GM04503 (cell line): ENCODE results near the gene CLCF1.

ENCODE experiments used
- DNase-seq: peaks from one replicate; pipeline ENCODE4 v3.0.0-alpha.2; 2012; ENCODE audit warnings: low read depth

Gene CLCF1

GRCh38 chr11:67372993-67373647 is at the start of gene CLCF1:
Gene CLCF1 (minus strand): TSS chr11:67373598. CDS start chr11:67373539, 59 bp downstream.
- no peak for DNase-seq

- DNase-seq = no peak
Observed at GRCh38 chr11:67422891-67423290, 49.5 kb upstream of the CLCF1 start.

GRCh38 chr11:67421430-67422031 is 48.1 kb upstream of the CLCF1 start:
- no peak for DNase-seq

DNA sequence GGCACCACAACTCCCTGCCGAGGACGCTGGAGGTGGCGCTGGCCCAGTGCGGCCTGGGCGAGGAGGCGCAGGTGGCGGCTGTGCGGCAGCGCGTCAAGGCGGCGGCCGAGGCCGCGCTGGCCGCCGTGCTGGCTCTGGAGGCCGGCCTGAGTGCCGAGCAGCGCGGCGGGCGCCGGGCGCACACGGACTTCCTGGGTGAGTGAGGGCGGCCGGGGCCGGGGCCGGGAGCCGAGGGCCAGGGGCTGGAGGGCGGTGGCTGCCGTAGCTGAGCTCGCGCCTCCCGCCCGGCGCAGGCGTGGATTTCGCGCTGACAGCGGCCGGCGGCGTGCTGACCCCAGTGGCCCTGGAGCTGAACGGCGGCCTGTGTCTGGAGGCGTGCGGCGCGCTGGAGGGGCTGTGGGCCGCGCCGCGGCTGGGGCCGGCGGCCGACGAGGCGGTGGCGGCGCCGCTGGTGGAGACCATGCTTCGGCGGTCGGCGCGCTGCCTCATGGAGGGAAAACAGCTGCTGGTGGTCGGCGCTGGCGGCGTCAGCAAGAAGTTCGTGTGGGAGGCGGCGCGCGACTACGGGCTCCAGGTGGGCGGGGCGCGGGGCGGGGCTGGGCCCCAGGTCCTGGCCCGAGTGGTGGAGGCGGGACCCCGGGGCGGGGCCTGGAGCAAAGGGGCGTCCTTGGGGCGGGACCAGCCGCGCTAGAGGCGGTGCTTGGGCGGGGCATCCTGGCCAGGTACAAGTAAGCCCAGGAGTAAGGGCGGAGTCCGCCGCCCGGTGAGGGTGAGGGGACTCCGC is 47.4 kb upstream of the CLCF1 start:
- DNase-seq = no peak

DNA sequence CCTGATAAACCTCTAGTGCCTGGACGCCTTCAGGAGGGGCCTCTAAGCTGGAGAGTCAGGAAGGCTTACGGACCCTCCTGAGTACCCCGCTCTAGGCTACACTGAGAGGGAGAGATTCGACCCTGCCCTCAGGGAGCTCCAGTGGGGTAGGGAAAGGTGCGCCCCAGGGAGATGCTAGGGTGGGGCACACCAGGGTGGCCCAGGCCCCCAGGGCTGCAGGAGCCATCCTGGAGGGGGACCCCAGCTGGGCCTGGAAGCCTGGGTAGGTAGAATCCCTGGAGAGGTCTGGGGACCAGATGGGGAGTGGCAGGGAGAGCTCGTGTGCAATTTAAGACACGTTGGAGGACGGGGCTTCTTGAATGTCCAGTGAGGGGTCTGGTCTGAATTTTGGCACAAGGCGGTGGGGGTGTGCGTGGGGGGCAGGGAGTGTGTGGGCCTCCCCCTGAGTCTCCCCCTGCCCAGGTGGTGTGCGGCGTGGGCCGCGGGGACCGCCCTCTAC is 46.8 kb upstream of the CLCF1 start:
- DNase-seq = no peak

GRCh38 chr11:67419325-67420049 is 46.1 kb upstream of the CLCF1 start:
- no peak for DNase-seq

- DNase-seq = no peak
Observed at GRCh38 chr11:67418476-67419281, 45.3 kb upstream of the CLCF1 start.

GRCh38 chr11:67417425-67417824 is 44.0 kb upstream of the CLCF1 start:
- DNase-seq = no peak

- no peak for DNase-seq
Observed at GRCh38 chr11:67416416-67417335, 43.3 kb upstream of the CLCF1 start.

- no peak for DNase-seq
Observed at GRCh38 chr11:67415501-67416304, 42.3 kb upstream of the CLCF1 start, which contains the start of gene CARNS1. Gene CARNS1 (plus strand): TSS chr11:67415678. CDS start chr11:67416200, 522 bp downstream.

DNA sequence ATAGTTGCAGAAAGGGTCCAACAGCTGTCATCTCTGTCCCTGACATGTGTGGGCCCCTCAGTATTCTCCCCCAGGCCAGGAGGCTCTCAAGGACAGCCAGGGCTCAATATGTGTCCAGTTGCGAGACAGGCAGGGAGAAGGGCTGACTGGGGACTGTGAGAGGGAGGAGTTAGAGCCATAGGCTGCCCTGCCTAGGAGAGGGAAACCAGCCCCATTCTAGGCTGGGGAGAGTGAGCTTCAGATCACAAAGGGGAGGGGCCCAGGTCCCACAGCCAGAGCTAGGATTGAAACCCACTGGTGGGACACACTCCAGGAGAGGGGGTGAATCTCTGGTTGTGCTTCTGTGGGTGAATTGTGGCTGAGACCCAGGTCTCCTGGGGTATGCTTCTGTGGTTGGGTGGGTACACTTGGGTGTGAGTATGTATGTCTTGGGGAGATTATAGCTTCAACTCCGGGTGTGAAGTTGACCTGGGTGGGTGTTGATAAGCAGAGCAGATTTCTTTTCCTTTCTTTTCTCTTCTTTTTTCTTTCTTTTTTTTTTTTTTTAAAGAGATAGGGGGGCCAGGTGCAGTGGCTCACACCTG is 40.0 kb upstream of the CLCF1 start:
- no peak for DNase-seq

DNA sequence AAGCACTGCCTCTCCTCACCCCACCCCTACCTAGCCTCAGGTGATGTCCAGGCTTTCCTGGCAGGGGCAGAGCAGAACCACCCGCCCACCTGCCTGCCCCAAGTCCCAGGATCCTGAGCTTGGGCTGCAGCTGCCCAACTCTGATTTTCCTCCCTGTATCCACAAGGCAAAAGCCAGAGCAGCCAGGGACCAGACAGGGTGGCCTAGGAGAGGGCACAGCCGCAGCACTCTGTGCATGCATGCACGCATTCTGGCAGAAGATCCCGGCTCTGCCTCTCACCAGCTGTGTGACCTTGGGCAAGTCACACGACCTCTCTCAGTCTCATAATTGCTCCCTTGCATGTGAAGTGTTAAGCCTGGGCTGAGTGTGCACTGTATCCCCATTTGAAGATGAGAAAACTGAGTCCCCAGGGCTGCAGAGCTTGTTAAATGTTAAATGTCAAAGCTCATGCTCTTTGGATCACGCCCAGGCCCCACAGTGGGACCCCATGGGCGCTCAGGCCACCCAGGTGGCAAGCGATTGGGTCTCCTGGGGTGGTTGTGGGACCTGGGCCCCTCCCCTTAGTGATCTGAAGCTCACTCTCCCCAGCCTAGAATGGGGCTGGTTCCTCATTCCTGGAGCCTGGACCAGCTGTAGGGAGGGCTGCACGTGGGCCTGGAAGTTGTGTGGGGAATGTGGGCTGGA is 39.2 kb upstream of the CLCF1 start:
- DNase-seq = no peak

DNA sequence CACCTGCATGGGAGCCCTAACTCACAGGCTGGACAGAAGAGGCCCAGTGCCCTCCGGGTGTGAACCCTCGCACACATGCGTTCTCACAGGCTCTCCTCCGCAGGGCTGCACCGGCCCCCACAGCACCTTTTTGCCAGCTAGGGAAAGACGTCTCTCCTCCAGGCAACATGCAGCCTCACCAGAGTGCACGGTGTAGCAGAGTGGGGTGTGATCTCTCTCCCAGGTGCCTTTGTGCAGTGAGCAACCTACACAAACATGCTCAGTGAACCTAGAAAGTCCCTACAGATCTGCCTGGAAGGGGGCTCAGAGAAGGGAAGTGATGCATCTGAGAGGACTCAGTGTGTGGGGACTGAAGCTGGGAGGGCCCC is 38.4 kb upstream of the CLCF1 start:
- DNase-seq = no peak

- no peak for DNase-seq
Observed at GRCh38 chr11:67410984-67411784, 37.8 kb upstream of the CLCF1 start.

DNA sequence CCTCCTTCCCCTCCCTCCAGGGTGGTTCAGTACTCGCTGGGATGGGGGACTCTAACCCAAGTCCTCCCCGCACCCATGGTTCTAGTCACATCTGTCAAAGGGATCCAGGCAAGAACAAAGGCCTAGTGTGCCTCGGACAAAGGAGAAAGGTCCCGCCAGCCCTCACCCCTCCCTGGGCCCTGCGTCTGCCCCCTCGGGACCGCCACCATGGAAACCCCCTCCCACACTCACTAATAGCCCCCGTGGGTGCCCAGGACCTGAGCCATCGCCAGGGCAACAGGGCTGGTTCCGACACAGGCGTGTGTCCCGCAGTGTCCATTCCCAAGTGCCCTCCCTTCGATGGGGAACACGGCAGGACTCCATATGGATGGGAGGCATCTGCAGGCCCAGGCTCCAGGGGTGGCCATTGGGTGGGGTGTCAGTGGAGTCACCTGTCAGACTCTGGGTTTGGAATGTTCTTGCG is 37.0 kb upstream of the CLCF1 start:
- no peak for DNase-seq

DNA sequence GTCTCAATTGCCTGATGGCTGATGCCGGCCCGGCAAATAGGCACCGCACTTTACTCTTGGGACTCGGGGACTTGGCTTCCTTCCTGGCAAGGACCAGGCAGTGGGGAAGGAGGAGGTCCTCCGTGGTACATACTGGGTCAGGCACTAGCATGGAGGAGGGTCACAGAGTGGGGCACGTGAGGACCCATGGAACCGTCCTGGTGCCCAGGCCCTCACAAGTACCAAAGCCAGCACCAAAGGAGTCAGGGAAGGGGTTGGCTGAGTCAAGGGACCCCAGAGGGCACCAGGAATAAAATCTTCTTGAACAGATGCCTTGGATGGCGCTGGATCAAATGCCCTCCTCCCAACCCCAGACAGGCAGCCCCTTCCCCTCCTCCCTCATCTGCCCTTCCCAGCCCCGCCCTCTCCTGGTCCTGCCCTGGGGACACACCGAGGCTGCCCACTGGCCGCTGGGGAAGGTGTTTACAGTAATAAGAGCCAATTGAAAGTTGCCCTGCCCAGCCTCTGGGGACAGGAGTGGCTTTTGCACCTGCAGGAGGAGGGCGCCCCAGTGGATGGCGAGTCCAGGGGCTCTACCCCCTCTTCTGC is 36.5 kb upstream of the CLCF1 start:
- DNase-seq = no peak

DNA sequence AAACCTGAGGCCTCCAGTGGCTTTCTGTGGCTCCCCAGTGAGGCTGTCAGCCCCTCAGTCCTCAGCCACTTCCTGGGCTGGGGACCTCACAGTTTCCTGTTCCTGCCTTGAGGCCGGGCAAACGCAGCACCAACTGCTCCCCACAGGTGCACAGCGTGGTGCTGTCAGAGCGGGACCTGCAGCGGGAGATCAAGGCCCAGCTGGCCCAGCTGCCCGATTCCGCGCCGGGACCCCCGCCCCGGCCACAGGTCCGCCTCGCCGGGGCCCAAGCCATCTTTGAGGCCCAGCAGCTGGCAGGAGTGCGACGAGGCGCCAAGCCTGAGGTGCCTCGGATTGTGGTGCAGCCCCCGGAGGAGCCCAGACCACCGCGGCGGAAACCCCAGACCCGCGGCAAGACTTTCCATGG is 35.9 kb upstream of the CLCF1 start:
- DNase-seq = no peak
